ENCODE data around the gene PLD1.

Gene PLD1

GRCh38 chr3:171842864-171843518, 32.7 kb upstream of the PLD1 start, which contains the start of gene TMEM212:
Gene TMEM212, plus strand, starts transcription at chr3:171843349. Its CDS starts 35 bp downstream, at chr3:171843384.
- H4K20me1 ChIP-seq (ENCODE audit: control insufficient read depth, insufficient read depth, low read depth, low read length) = no peaks in the 10 kb centered on the region
- H3K4me2 ChIP-seq (ENCODE audit: low read length) = no peak within 1 kb of the TSS
- H3F3A ChIP-seq (ENCODE audit: control insufficient read depth, insufficient read depth) = no peaks in the 10 kb centered on the region
- H3K9me2 ChIP-seq (replicated peaks; ENCODE audit: control insufficient read depth, low read length) = no peaks in the 10 kb centered on the region
- no peaks in the 10 kb centered on the region for H3K79me2 ChIP-seq (ENCODE audit: control insufficient read depth, low read length)
- no peaks in the 10 kb centered on the region for H3K4me1 ChIP-seq (ENCODE audit: control insufficient read depth, low read length)
- 0 out of 2 replicates have a peak, but pooled peaks cover 3% of the 10 kb centered on the region for H3K27me3 ChIP-seq (ENCODE audit: control insufficient read depth, low read length)
- no peaks in the 10 kb centered on the region for H3K36me3 ChIP-seq (ENCODE audit: control insufficient read depth, low read length)
- H3K4me3 ChIP-seq (ENCODE audit: low read length) = no peak within 1 kb of the TSS
- H3K27ac ChIP-seq (ENCODE audit: low read depth, low read length) = no peak within 1 kb of the TSS
- TF ChIP-seq EZH2phosphoT487 (IDR thresholded peaks at IDR 0.05; ENCODE audit: borderline replicate concordance, low read length) (no peak), CTCF (IDR thresholded peaks at IDR 0.05; ENCODE audit: low read depth, low read length, poor library complexity, severe bottlenecking) (no peak)
- H3K9me3 ChIP-seq (ENCODE audit: control insufficient read depth, insufficient read depth, low read length) = no peaks in the 10 kb centered on the region

- H3K9me3 ChIP-seq (ENCODE audit: control insufficient read depth, insufficient read depth, low read length) = no peaks in the 10 kb centered on the region
- H3K4me3 ChIP-seq (ENCODE audit: low read length) = no peak overlapping the region
- H3K9me2 ChIP-seq (replicated peaks; ENCODE audit: control insufficient read depth, low read length) = no peaks in the 10 kb centered on the region
- H3K27me3 ChIP-seq (ENCODE audit: control insufficient read depth, low read length) = no peaks in the 10 kb centered on the region
- H3K36me3 ChIP-seq (ENCODE audit: control insufficient read depth, low read length) = no peaks in the 10 kb centered on the region
- H4K20me1 ChIP-seq (ENCODE audit: control insufficient read depth, insufficient read depth, low read depth, low read length) = no peaks in the 10 kb centered on the region
- no peaks in the 10 kb centered on the region for H3F3A ChIP-seq (ENCODE audit: control insufficient read depth, insufficient read depth)
- TF ChIP-seq CTCF (IDR thresholded peaks at IDR 0.05; ENCODE audit: low read depth, low read length, poor library complexity, severe bottlenecking) = no peak
- TF ChIP-seq EZH2phosphoT487 (IDR thresholded peaks at IDR 0.05; ENCODE audit: borderline replicate concordance, low read length) = no peak
- no peaks in the 10 kb centered on the region for H3K79me2 ChIP-seq (ENCODE audit: control insufficient read depth, low read length)
- H3K27ac ChIP-seq (ENCODE audit: low read depth, low read length) = no peak overlapping the region
- H3K4me2 ChIP-seq (ENCODE audit: low read length) = no peak overlapping the region
- H3K4me1 ChIP-seq (ENCODE audit: control insufficient read depth, low read length) = no peaks in the 10 kb centered on the region
Measured at GRCh38 chr3:171841620-171842000, 31.3 kb upstream of the PLD1 start.

- no peak overlapping the region for H3K27ac ChIP-seq (ENCODE audit: low read depth, low read length)
- H3K4me2 ChIP-seq (ENCODE audit: low read length) = no peak overlapping the region
- H3K79me2 ChIP-seq (ENCODE audit: control insufficient read depth, low read length) = no peaks in the 10 kb centered on the region
- no peak for TF ChIP-seq CTCF (IDR thresholded peaks at IDR 0.05; ENCODE audit: low read depth, low read length, poor library complexity, severe bottlenecking)
- no peaks in the 10 kb centered on the region for H4K20me1 ChIP-seq (ENCODE audit: control insufficient read depth, insufficient read depth, low read depth, low read length)
- no peaks in the 10 kb centered on the region for H3K4me1 ChIP-seq (ENCODE audit: control insufficient read depth, low read length)
- H3K36me3 ChIP-seq (ENCODE audit: control insufficient read depth, low read length) = no peaks in the 10 kb centered on the region
- no peak overlapping the region for H3K4me3 ChIP-seq (ENCODE audit: low read length)
- no peaks in the 10 kb centered on the region for H3K9me2 ChIP-seq (replicated peaks; ENCODE audit: control insufficient read depth, low read length)
- H3K9me3 ChIP-seq (ENCODE audit: control insufficient read depth, insufficient read depth, low read length) = no peaks in the 10 kb centered on the region
- H3K27me3 ChIP-seq (ENCODE audit: control insufficient read depth, low read length) = no peaks in the 10 kb centered on the region
- no peaks in the 10 kb centered on the region for H3F3A ChIP-seq (ENCODE audit: control insufficient read depth, insufficient read depth)
Measured at GRCh38 chr3:171840811-171841619, 30.7 kb upstream of the PLD1 start.
